GM10248 (cell line): Measurements from ENCODE around the gene RPL13A.

ENCODE experiments used
- CTCF ChIA-PET: fragments of 300-600 bp; sonication (Branson Sonifier 250); formaldehyde crosslinking; extraction: SDS; loops from one replicate; lab custom pipeline; 2021; ENCODE audit warnings: antibody characterized with exemption; lab: Yijun Ruan, JAX
- POLR2A ChIA-PET: fragments of 350-650 bp; sonication (Branson Sonifier 250); formaldehyde crosslinking; extraction: SDS; loops from one replicate; lab custom pipeline; 2020; ENCODE audit warnings: antibody characterized with exemption; lab: Yijun Ruan, JAX
- DNase-seq: peaks from one replicate; pipeline ENCODE4 v3.0.0; 2012; ENCODE audit errors: extremely low spot score
- TF ChIP-seq, protein P1 (sequence below): IDR thresholded peaks from 2 replicates; pipeline ENCODE4 v1.5.1; 2012; ENCODE audit warnings: mild to moderate bottlenecking, low read depth; ENCODE audit errors: extremely low read depth, missing control alignments, control extremely low read depth

The RPL13A gene

DNA sequence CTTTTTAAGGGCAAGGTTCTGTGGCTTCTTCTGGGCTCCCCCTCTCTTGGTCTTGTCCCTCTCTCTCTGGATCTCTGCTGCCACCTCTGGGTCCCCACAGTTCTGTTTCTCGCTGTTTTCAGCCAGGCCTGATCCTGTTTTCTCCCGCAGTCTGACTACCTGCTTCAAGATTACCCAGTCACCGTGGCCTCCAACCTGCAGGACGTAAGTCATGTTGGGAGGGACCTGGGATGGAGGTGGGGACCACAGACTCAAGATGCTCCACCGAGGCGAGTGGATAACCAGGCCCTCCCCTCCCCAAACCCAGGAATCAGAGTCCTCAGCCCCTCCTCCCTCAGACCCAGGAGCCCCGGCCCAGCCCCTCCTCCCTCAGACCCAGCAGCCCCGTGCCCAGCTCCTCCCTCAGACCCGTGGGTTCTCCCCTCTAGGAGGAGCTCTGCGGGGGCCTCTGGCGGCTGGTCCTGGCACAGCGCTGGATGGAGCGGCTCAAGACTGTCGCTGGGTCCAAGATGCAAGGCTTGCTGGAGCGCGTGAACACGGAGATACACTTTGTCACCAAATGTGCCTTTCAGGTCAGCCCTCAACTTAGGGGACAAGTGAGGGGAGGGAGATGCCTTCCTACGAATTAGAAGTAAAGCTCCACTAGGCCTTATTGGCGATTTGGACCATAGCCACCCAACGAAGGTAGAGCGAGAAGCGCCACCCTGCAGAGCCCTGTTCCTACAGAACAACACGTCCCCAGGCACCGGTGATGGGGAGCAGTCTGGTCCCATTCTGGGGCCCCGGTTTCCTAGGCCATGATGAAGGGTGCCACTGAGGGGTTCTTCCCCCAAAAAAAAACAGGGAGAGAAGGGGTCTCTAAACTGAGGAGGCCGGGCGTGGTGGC lies 11.2 kb upstream of the RPL13A start:
- CTCF ChIA-PET = interaction anchor here (0.7 to 2.3 kb wide), 9 partner anchors 13 to 250 kb away, joined by 3 to 8 read pairs (median 4); partner anchors contain the start of gene PIH1D1
- POLR2A ChIA-PET = interaction anchor here (0.6 to 1.2 kb wide), 5 partner anchors 16 to 203 kb away, joined by 3 to 4 read pairs (median 4); partner anchors contain the start of gene ALDH16A1
- TF ChIP-seq, protein P1, sequence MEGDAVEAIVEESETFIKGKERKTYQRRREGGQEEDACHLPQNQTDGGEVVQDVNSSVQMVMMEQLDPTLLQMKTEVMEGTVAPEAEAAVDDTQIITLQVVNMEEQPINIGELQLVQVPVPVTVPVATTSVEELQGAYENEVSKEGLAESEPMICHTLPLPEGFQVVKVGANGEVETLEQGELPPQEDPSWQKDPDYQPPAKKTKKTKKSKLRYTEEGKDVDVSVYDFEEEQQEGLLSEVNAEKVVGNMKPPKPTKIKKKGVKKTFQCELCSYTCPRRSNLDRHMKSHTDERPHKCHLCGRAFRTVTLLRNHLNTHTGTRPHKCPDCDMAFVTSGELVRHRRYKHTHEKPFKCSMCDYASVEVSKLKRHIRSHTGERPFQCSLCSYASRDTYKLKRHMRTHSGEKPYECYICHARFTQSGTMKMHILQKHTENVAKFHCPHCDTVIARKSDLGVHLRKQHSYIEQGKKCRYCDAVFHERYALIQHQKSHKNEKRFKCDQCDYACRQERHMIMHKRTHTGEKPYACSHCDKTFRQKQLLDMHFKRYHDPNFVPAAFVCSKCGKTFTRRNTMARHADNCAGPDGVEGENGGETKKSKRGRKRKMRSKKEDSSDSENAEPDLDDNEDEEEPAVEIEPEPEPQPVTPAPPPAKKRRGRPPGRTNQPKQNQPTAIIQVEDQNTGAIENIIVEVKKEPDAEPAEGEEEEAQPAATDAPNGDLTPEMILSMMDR = peak; percentile 33
- peak; percentile 55 for DNase-seq

DNA sequence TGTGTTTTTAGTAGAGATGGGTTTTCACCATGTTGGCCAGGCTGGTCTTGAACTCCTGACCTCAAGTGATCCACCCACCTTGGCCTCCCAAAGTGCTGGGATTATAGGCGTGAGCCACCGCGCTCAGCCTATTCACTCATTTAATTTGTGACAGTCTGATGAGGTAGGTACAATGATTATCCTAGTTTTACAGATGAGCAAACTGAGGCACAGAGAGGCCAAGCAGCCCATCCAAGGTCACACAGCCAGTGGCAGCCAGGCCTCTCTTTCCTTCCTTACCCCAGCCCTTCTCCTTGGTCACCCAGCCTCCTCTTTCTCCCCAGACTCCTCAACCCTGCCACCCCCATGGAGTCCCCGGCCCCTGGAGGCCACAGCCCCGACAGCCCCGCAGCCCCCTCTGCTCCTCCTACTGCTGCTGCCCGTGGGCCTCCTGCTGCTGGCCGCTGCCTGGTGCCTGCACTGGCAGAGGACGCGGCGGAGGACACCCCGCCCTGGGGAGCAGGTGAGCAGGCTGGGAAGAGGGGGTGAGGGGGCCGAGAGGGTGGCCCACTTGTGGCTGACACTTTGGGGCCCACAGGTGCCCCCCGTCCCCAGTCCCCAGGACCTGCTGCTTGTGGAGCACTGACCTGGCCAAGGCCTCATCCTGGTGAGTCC lies 7.3 kb upstream of the RPL13A start:
- ChIA-PET CTCF (no interaction called here), POLR2A (no interaction called here)
- no peak for DNase-seq
- TF ChIP-seq, protein P1 = no peak

DNA sequence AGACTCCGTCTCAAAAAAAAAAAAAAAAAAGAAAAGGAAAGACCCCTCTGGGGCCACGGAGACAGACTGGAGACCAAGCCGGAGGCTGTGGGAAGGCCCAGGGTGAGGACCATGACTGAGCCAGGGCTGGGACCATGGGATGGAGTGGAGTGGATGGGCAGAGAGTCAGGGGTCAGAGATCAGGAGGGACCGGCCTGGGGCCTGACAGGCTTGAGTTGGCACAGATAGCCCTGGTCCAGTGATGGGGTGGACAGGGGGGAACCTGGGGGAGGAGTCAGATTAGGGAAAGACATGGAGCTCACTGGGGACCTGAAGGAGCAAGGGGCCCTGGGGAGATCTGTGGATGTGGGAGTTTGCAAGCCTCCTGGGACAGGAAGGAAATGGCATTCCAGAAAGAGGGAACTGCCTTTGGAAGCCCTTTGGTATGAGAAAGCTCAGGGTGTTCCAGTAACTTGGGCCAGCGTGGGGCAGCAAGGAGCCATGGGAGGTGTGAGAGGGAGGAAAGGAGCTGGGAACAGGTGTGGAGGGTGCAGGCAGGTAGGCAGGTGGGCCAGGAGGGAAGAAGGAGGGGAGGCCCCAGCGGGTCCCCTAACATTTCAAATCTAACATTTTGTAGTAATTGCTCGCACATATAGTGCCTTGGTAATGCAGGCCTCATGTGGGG lies 6.3 kb upstream of the RPL13A start:
- CTCF ChIA-PET = interaction anchor here (3.3 kb wide), 1 partner anchor 8 kb away, joined by 12 read pairs; no protein-coding TSS in a partner anchor
- POLR2A ChIA-PET = interaction anchor here (0.7 kb wide), 1 partner anchor 1073 kb away, joined by 3 read pairs; no protein-coding TSS in a partner anchor
- no peak for DNase-seq
- TF ChIP-seq, protein P1 = no peak

DNA sequence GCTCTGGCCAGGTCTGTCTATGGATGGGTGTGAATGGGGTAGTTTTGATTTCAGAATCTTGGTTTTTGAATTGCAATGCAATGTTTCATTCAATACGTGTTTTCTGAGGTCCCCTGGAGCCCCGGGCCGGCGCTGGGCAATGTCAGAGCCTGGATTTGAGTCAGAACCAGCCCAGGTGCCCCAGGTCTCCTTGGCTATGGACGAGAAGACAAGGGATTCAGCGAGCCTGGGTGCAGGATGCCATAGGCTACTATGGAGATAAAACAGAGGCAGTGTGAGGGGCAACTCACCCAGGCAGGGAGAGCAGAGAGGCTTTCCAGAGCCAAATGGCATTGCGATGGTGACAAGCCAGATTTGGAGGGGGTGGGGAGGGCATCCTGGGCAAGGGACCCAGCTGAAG lies 1.2 kb upstream of the RPL13A start:
- TF ChIP-seq, protein P1 = no peak
- ChIA-PET CTCF (interaction anchor here (1.7 kb wide), 1 partner anchor 13 kb away, joined by 6 read pairs; no protein-coding TSS in a partner anchor), POLR2A (no interaction called here)
- DNase-seq = no peak

DNA sequence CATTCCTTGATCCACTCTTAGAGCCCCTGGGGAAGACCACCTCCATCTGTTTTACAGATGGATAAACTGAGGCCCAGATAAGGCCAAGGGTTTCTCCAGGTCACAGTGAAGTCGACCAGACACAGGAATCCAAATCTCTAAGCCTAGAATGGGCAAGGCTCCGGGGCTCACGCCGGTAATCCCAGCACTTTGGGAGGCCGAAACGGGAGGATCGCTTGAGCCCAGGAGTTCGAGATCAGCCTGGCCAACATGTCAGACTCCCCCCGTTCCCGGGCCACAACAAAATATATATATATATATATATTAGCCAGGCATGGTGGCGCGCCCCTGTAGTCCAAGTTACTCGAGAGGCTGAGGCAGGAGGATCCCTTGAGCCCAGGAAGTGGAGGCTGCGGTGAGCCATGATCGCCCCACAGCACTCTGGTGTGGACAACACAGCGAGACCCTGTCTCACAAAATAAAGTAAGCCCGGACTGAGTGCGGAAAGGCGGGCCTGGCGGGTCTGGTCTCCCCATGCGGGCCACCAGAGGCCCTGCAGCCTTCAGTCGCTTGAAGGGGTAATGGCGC lies 615 bp upstream of the RPL13A start:
- DNase-seq = no peak
- TF ChIP-seq, protein P1 = no peak
- CTCF ChIA-PET = no interaction called here
- POLR2A ChIA-PET = interaction anchor here (1.5 kb wide), 2 partner anchors 9 to 17 kb away, joined by 5 to 6 read pairs; partner anchors contain the start of gene RPS11
